ENCODE results near the gene ALOX5AP.

Gene ALOX5AP

GRCh38 chr13:30735025-30735871 lies at the start of gene ALOX5AP:
TSS of gene ALOX5AP (plus strand) at chr13:30735543. CDS start at chr13:30735606, 63 bp downstream.
- DNase-seq = peak; percentile 35

DNA sequence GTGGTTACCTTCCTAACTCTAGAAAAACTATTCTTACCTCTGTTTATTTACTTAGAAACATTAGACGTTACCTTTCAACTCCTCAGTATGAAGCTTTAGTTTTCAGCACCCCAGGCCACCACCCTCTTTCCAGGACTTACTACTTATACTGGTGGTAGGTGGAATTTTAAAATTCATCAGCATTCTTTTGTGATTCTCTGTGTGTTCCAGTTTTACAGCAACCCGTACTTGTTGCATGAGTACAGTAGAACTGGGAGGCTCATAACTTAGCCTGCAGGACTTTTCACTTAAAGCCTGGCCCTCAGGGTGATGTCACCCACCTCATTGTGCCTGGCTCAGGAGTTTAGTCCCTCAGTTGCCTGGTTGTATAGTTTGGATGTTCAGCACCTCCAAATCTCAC lies 49.4 kb upstream of the ALOX5AP start:
- no peak for DNase-seq

DNA sequence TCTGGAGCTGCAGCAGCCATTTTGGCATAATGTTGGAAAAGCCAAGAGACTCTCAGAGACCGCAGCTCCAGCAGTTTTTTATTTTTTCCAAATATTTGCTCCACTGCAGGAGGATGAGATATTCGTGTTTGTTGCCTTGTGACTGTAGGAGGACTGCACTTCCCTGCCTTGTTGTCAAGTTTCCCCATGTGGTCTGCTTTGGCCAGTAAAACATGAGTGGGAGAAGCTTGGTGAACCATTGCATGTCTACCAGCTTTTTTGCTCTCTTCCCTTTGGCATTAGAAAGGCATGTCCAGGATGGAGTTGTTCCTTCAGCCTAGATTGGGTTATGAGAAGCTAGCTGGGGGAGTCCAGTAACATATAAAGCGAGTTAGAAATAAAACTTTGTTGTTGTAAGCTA lies 47.7 kb upstream of the ALOX5AP start:
- no peak for DNase-seq

GRCh38 chr13:30689752-30690151 lies 45.6 kb upstream of the ALOX5AP start:
- no peak for DNase-seq

- no peak for DNase-seq
Observed at GRCh38 chr13:30690282-30691188, 44.8 kb upstream of the ALOX5AP start.

DNA sequence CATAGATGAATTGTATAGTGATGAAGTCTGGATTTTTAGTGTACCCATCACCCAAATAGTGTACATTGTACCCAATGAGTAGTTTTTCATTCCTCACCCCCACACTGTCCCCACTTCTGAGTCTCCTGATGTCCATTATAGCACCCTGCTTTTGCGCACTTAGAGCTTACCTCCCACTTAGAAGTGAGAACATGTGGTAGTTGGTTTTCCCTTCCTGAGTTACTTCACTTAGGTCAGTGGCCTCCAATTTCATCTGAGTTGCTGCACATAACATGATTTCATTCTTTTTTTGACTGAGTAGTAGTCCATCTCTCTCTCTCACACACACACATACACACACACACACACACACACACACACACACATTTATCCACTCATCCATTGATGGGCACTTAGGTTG lies 43.2 kb upstream of the ALOX5AP start:
- DNase-seq = no peak

DNA sequence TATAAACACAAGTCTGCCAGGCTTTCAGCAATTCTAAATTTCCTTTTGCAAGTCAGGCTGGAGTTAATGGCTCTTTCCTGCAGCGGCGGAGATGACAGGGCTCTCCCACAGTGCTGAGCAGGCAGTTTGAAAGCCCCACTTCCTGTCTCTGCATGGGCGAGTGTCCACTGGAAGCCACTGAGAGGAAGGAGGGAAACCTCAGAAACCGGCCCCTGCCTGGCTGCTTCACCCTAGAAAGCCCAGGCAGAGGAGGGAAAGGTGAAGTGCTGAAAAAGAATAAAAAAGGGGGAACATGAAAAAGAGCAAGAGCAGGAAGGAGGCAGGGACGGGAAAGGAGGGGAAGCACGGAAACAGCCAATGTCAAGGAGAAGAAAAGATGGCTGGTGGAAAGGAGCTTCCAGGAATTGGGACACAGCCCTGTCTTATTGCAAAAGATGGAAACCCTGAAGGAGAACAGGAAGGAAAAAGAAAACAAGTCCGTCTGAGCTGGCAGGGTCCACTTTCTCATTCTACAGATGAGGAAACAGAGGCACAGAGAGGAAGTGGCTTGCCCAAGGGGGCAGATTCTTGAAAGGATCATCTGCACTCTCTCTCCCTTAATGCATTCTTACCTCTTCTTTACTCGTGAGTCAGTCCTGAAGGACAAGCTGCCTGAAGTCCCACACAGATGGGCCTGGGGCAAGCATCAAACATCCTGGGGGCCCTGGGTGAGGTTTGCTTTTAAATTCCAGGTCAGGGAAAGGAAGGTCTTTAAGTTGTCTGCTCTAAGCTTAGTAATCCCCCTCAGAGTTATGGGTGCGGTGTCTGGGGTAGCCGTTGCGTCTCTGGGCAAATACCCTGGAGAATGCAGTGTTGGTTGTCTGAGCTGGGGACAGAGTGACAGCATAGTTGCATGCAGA lies 38.8 kb upstream of the ALOX5AP start:
- DNase-seq = no peak

- DNase-seq = no peak
Observed at GRCh38 chr13:30697177-30697953, 38.0 kb upstream of the ALOX5AP start.

DNA sequence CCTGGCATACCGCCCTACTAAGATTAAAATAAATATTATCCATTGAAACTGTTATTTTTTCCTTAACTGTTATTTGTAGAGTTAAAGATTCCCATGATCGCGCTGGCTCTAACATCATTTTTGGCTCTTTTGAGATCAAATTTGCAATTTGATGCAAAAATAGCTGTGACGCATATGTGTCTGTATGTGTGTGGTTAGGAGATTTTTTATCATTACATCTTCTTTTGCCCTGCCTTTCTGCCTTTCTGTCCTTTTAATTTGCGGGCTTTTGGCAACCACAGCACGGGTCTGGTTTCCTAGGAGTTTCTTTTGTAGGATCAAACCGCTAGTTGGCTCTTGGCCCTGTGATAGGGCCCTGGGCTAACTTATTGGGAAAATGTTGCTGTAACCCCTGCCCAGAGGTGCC lies 37.3 kb upstream of the ALOX5AP start:
- no peak for DNase-seq

DNA sequence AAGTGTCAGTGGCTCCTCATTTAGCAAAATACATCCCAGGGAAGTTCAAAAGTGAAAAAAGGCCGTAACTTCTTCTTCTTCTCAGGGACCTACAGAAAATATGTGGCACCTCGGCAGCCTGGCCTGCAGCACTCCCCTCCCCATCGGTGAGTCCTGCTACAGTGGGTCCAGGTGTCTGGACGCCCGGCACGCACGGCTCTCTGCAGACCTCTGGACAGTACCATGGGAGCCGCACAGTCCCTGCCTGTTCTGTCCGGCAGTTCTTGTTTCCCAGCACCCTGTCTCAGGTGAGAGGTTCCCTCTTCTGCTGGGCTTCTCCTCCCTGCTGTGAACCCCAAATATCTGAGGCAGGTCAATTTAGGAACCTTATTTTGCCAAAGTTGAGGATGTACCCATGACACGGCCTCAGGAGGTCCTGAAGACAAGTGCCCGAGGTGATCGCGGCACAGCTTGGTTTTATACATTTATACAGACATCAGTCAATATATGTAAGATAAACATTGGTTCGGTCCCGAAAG lies 36.8 kb upstream of the ALOX5AP start:
- no peak for DNase-seq

DNA sequence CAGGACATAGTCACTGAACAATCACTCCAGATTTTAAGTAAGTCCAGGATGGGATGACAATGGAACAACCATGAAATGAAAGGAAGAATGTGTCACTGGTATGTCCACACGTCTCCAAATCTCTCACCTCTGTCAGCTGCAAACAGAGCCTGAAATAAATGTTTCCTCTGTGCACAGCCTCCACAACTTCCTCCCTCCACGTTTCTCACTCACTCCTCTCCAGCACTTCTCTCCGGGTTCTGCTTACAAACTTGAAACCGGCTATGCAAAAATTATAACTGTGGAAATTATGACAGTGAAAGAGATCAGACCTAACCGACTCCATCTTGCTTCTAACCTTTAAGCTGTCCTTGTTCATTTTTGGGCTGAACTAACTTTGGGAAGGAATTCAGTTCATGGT lies 35.0 kb upstream of the ALOX5AP start:
- DNase-seq = no peak

DNA sequence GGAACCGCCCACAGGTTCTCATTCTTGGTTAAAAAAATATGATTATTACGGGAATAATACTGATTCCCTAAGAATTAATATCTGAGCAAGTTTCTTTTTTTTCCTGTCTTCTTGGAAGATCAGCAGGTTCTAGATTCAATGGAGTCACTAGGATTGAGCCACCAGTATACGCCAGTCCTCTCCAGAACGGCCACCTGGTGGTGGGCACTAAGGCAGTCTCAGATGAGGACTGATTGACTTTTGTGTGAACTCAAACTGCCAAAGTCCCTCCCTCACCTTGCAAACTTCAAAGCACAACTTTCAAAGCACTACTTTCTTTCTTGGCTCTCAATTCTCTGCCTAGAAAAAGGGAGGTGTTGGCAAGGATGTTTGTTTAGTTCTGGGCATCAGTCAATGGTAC lies 33.3 kb upstream of the ALOX5AP start:
- DNase-seq = no peak

GRCh38 chr13:30704596-30704995 lies 30.7 kb upstream of the ALOX5AP start:
- DNase-seq = no peak

DNA sequence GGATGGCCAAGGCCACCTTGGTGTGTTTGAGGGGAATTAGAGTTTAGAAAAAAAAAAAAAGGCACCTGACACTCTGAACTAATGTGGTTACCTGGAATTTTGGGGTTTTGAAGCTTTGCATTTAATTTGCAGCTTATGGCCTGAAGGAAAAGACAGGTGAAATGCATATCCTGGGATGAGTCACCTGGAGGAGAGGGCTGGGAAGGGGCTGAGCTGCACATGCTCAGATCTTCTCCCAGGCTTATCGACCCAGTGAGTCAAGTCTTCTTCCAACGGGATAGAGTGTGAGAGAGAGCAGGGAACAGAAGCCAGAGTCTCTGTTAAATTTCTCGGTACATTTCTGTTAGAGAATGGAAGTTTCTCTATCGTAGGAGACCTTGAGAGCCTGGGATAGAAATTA lies 29.7 kb upstream of the ALOX5AP start:
- DNase-seq = no peak

- DNase-seq = no peak
Observed at GRCh38 chr13:30708541-30708940, 26.8 kb upstream of the ALOX5AP start.

- DNase-seq = no peak
Observed at GRCh38 chr13:30710442-30710841, 24.9 kb upstream of the ALOX5AP start.

DNA sequence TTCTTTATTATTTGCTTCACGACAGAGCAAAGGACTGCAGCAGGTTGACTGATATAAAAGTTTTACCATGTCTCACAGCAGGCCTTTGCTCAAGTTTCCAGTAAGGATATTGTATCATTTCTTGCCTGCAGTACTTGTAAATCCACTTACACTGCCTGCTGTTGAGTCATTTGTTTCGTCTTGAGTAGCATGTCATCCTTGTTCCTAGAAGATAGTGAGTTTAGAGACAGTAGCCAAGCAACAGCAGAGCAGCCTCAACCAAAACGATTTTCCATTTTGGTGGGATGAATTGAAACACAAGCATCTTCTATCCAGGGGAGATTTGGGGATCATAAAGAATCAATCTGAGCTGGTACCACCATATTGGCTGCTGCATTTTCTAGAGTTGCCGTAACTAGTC lies 24.0 kb upstream of the ALOX5AP start:
- DNase-seq = no peak

DNA sequence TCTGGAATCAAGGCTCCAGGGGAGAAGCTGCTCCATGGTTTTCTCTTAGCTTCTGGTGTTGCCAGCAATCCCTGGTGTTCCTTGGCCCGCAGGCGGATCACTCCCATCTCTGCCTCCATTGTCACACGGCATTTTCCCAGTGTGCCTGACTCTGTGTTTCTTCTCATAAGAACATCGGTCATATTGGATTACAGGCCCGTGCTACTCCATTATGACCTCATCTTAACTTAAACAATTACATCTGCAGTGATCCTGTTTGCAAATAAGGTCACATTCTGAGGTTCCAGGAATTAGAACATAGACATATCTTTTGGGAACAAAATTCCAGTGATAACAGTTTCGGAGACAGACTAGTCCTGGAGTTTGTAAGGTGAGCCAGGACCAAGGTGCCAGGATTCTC lies 23.5 kb upstream of the ALOX5AP start:
- DNase-seq = no peak

GRCh38 chr13:30712536-30713532 lies 22.5 kb upstream of the ALOX5AP start:
- DNase-seq = no peak

DNA sequence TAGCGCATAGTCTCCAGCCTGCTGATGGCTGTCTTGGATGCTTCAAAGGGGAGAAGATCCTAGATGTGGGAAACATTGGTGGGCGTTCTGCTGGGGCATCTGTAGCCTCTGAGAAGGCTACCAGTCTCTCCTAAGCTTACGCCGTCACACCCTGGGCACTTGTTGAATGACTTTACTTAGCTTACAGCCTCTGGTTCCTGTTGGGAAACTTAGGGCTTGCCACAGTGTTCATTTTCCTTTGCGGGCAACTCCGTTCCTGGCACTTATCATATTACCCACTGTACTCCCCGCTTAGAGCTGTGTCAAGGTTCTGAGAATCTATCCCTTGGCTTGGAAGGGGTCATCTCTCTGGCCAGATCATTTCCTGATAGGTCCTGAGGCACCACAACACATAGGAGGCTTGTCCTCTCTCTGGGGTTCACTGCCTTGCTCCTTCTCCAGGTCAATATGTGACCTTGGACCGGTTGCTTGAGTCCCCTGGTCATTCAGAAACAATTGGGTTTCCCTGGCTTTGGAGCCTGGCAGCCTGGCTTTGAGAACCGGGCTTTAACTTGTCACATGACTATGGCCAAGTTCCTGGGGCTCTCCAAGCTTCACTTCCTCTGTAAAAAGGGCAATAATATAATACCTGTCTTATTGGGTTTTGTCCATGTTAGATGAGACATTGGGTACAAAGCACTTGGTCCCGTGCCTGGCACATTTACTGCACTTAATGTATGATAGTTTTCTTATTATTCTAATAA lies 20.5 kb upstream of the ALOX5AP start:
- no peak for DNase-seq

Measured in stimulated activated CD4-positive, alpha-beta T cell treated with anti-CD3 and anti-CD28 coated beads, Interleukin-1b, Interleukin-23, amount 100 ng/mL, for 48 hours (primary cell).